Neutrophil (primary cell): ENCODE data around the gene NLRC5.

Experiments used
- H3K27ac ChIP-seq: fragments of 200-600 bp; sonication (generic); 2 replicates; pipeline ENCODE4 v1.5.1; 2016; ENCODE audit warnings: mild to moderate bottlenecking, moderate library complexity
- H3K27me3 ChIP-seq: fragments of 200-600 bp; sonication (generic); 2 replicates; pipeline ENCODE4 v1.6.0; 2016; ENCODE audit warnings: mild to moderate bottlenecking
- H3K36me3 ChIP-seq: fragments of 200-600 bp; sonication (generic); 2 replicates; pipeline ENCODE4 v1.5.1; 2017
- H3K4me1 ChIP-seq, 2 experiments: fragments of 200-600 bp in 1 of 2; sonication (generic) in 1 of 2; 1 replicate in 1 of 2; 2 replicates in 1 of 2; pipeline versions ENCODE4 v1.5.1 to v1.6.1; 2013 to 2016; ENCODE audit warnings: low read depth in 1 of 2, low read length in 1 of 2, mild to moderate bottlenecking in 1 of 2, moderate library complexity in 1 of 2; ENCODE audit not compliant: control insufficient read depth in 1 of 2, insufficient read depth in 1 of 2
- H3K4me3 ChIP-seq, 2 experiments: fragments of 200-600 bp in 1 of 2; sonication (generic) in 1 of 2; 1 replicate in 1 of 2; 2 replicates in 1 of 2; pipeline ENCODE4 v1.5.1; 2013 to 2016; ENCODE audit warnings: low read depth in 1 of 2, low read length in 1 of 2, mild to moderate bottlenecking in 1 of 2, moderate library complexity in 1 of 2
- H3K9me3 ChIP-seq: fragments of 200-600 bp; sonication (generic); 2 replicates; pipeline ENCODE4 v1.5.1; 2016
- CTCF ChIP-seq: fragments of 200-600 bp; sonication (generic); IDR thresholded peaks from 2 replicates; pipeline ENCODE4 v1.5.1; 2016; ENCODE audit warnings: antibody characterized with exemption

Gene NLRC5

GRCh38 chr16:57008440-57008839, 19.1 kb downstream of the NLRC5 start:
- Histone ChIP-seq H3K27ac (no peak overlapping the region), H3K4me3 (no peak overlapping the region), H3K9me3 (no peaks in the 10 kb centered on the region), H3K4me1 (peaks cover 20 to 23% of the 10 kb centered on the region in 2 experiments), H3K27me3 (no peaks in the 10 kb centered on the region), H3K36me3 (peaks cover 13% of the 10 kb centered on the region)
- no peak for TF ChIP-seq CTCF

GRCh38 chr16:57009643-57010170, 20.4 kb downstream of the NLRC5 start:
- H3K36me3 ChIP-seq, result peaks cover 9% of the 10 kb centered on the region
- H3K27ac ChIP-seq, result no peak overlapping the region
- H3K9me3 ChIP-seq, result no peaks in the 10 kb centered on the region
- TF ChIP-seq CTCF, result no peak
- H3K4me3 ChIP-seq, result no peak overlapping the region
- H3K27me3 ChIP-seq, result no peaks in the 10 kb centered on the region
- H3K4me1 ChIP-seq, result peaks cover 19 to 23% of the 10 kb centered on the region in 2 experiments

GRCh38 chr16:57012353-57012752, 23.0 kb downstream of the NLRC5 start:
- H3K36me3 ChIP-seq, result peaks cover 9% of the 10 kb centered on the region
- no peak overlapping the region for H3K4me3 ChIP-seq
- H3K9me3 ChIP-seq, result no peaks in the 10 kb centered on the region
- H3K27ac ChIP-seq, result no peak overlapping the region
- H3K4me1 ChIP-seq, result peaks cover 13 to 17% of the 10 kb centered on the region in 2 experiments
- no peaks in the 10 kb centered on the region for H3K27me3 ChIP-seq
- TF ChIP-seq CTCF, result no peak

GRCh38 chr16:57013229-57013628, 23.9 kb downstream of the NLRC5 start:
- Histone ChIP-seq H3K9me3 (no peaks in the 10 kb centered on the region), H3K27me3 (no peaks in the 10 kb centered on the region), H3K4me1 (peaks cover 13 to 17% of the 10 kb centered on the region in 2 experiments), H3K27ac (peak overlapping the region; percentile 68), H3K4me3 (no peak overlapping the region), H3K36me3 (peaks cover 18% of the 10 kb centered on the region)
- TF ChIP-seq CTCF, result no peak

- Histone ChIP-seq H3K27ac (peak overlapping the region; percentile 68), H3K4me1 (peaks cover 13 to 17% of the 10 kb centered on the region in 2 experiments), H3K36me3 (peaks cover 24% of the 10 kb centered on the region), H3K9me3 (no peaks in the 10 kb centered on the region), H3K27me3 (no peaks in the 10 kb centered on the region), H3K4me3 (no peak overlapping the region)
- TF ChIP-seq CTCF, result no peak
Measured at GRCh38 chr16:57013902-57014301, 24.5 kb downstream of the NLRC5 start.
